Smooth muscle cell (in vitro differentiated cells): Measurements from ENCODE around the gene RAB11FIP2. TPM values are rescaled to one million over a fixed set of nuclear protein-coding genes. Genes with fewer than 3 reads are reported as not detected.

Experiments used
- DNase-seq: peaks from one replicate; lab custom pipeline; 2025; ENCODE audit not compliant: unreplicated experiment; lab: John Stamatoyannopoulos, UW
- H2AFZ ChIP-seq: fragments of 200-600 bp; sonication (generic); 2 replicates; pipeline ENCODE4 v1.6.0; 2016; ENCODE audit warnings: antibody characterized with exemption, low read depth, mild to moderate bottlenecking
- H3F3A ChIP-seq: fragments of 200-600 bp; sonication (generic); 2 replicates; pipeline ENCODE4 v1.6.0; 2017; ENCODE audit warnings: antibody characterized with exemption, low read depth
- H3K27ac ChIP-seq: fragments of 200-600 bp; sonication (generic); 2 replicates; pipeline ENCODE4 v1.5.1; 2016; ENCODE audit warnings: low read depth, mild to moderate bottlenecking
- H3K27me3 ChIP-seq: fragments of 200-600 bp; sonication (generic); 2 replicates; pipeline ENCODE4 v1.6.1; 2016; ENCODE audit warnings: low read depth, mild to moderate bottlenecking
- H3K36me3 ChIP-seq: fragments of 200-600 bp; sonication (generic); 2 replicates; pipeline ENCODE4 v1.5.1; 2016; ENCODE audit warnings: low read depth
- H3K4me1 ChIP-seq: fragments of 200-600 bp; sonication (generic); 2 replicates; pipeline ENCODE4 v1.5.1; 2016; ENCODE audit warnings: low read depth
- H3K4me2 ChIP-seq: fragments of 200-600 bp; sonication (generic); 2 replicates; pipeline ENCODE4 v1.6.0; 2016; ENCODE audit warnings: mild to moderate bottlenecking
- H3K4me3 ChIP-seq: fragments of 200-600 bp; sonication (generic); 2 replicates; pipeline ENCODE4 v1.5.1; 2016; ENCODE audit warnings: mild to moderate bottlenecking
- H3K79me2 ChIP-seq: fragments of 200-600 bp; sonication (generic); 2 replicates; pipeline ENCODE4 v1.6.0; 2016; ENCODE audit warnings: low read depth, mild to moderate bottlenecking
- H3K9ac ChIP-seq: fragments of 200-600 bp; sonication (generic); 2 replicates; pipeline ENCODE4 v1.6.0; 2016; ENCODE audit warnings: low read depth
- H3K9me3 ChIP-seq: fragments of 200-600 bp; sonication (generic); replicated peaks from 2 replicates; pipeline ENCODE4 v1.5.1; 2016; ENCODE audit warnings: low read depth
- H4K20me1 ChIP-seq: fragments of 200-600 bp; sonication (generic); 2 replicates; pipeline ENCODE4 v1.6.0; 2016; ENCODE audit warnings: low read depth
- CTCF ChIP-seq: fragments of 200-600 bp; sonication (generic); IDR thresholded peaks from 2 replicates; pipeline ENCODE4 v1.5.1; 2017; ENCODE audit warnings: borderline replicate concordance, mild to moderate bottlenecking, antibody characterized with exemption; ENCODE audit not compliant: insufficient read depth, poor library complexity, severe bottlenecking
- WGBS: methylation state at CpG from one replicate; pipeline ENCODE4 v1.1.7; 2016; ENCODE audit warnings: low lambda C conversion rate; 5-methylcytosine and 5-hydroxymethylcytosine counted together
- polyA plus RNA-seq: library from polyadenylated mRNA; unstranded; fragments of >200 nt; fragmentation: Nextera tagmentation; extraction: Ambion mirVana; gene quantifications from 2 replicates; pipeline ENCODE4 v1.2.1, GENCODE V29; 2016
- total RNA-seq: library from RNA; depleted of rRNA; stranded (reverse); fragments of >200 nt; gene quantifications from 2 replicates; pipeline ENCODE4 v1.2.3, GENCODE V29; 2014

RAB11FIP2 gene
- 24.5 and 41.2 TPM in 2 replicates for total RNA-seq
- polyA plus RNA-seq, result 9.0 and 9.1 TPM in 2 replicates

GRCh38 chr10:118046395-118047156, at the start of gene RAB11FIP2:
Gene RAB11FIP2 (minus strand): TSS chr10:118046941. CDS start chr10:118046163, 778 bp downstream.
- Histone ChIP-seq H3K36me3 (no peaks in the 10 kb centered on the region), H3K9ac (peak within 1 kb of the TSS; percentile 78), H3K9me3 (no peaks in the 10 kb centered on the region), H3K27ac (peak within 1 kb of the TSS; percentile 73), H2AFZ (peak within 1 kb of the TSS; percentile 95), H4K20me1 (no peaks in the 10 kb centered on the region), H3K79me2 (peaks cover 48% of the 10 kb centered on the region), H3K4me1 (peaks cover 26% of the 10 kb centered on the region), H3F3A (no peaks in the 10 kb centered on the region), H3K4me3 (peak within 1 kb of the TSS; percentile 78), H3K27me3 (no peaks in the 10 kb centered on the region), H3K4me2 (peak within 1 kb of the TSS; percentile 95)
- TF ChIP-seq CTCF, result peak; percentile 36
- WGBS, result under 1% methylated on average over 63 of the region's 83 CpGs
- DNase-seq, result peak; percentile 88

- no peak overlapping the region for H3K4me2 ChIP-seq
- no peak for TF ChIP-seq CTCF
- no peaks in the 10 kb centered on the region for H3K27me3 ChIP-seq
- DNase-seq, result no peak
- H3K4me3 ChIP-seq, result no peak overlapping the region
- H3K27ac ChIP-seq, result no peak overlapping the region
- H3K9me3 ChIP-seq, result no peaks in the 10 kb centered on the region
- H4K20me1 ChIP-seq, result no peaks in the 10 kb centered on the region
- H2AFZ ChIP-seq, result no peak overlapping the region
- 84% methylated on average over 1 of the region's 1 CpG for WGBS
- H3F3A ChIP-seq, result no peaks in the 10 kb centered on the region
- no peak overlapping the region for H3K9ac ChIP-seq
- H3K4me1 ChIP-seq, result no peaks in the 10 kb centered on the region
- no peaks in the 10 kb centered on the region for H3K36me3 ChIP-seq
- no peaks in the 10 kb centered on the region for H3K79me2 ChIP-seq
These were observed 49.3 kb upstream of the RAB11FIP2 start for GRCh38 chr10:118096022-118096421.

GRCh38 chr10:118092209-118092608, 45.5 kb upstream of the RAB11FIP2 start:
- 82% methylated on average over 1 of the region's 1 CpG for WGBS
- DNase-seq, result no peak
- Histone ChIP-seq H3K4me2 (no peak overlapping the region), H3K4me1 (peaks cover 5% of the 10 kb centered on the region), H3K36me3 (no peaks in the 10 kb centered on the region), H3F3A (no peaks in the 10 kb centered on the region), H3K27ac (no peak overlapping the region), H3K79me2 (no peaks in the 10 kb centered on the region), H4K20me1 (no peaks in the 10 kb centered on the region), H3K9me3 (no peaks in the 10 kb centered on the region), H3K4me3 (no peak overlapping the region), H3K9ac (no peak overlapping the region), H3K27me3 (no peaks in the 10 kb centered on the region), H2AFZ (no peak overlapping the region)
- TF ChIP-seq CTCF, result no peak

GRCh38 chr10:118080817-118081216, 34.1 kb upstream of the RAB11FIP2 start:
- TF ChIP-seq CTCF, result no peak
- H3K4me3 ChIP-seq, result no peak overlapping the region
- no peak for DNase-seq
- no peaks in the 10 kb centered on the region for H3F3A ChIP-seq
- no peaks in the 10 kb centered on the region for H4K20me1 ChIP-seq
- no peak overlapping the region for H3K27ac ChIP-seq
- no peak overlapping the region for H2AFZ ChIP-seq
- no peaks in the 10 kb centered on the region for H3K79me2 ChIP-seq
- WGBS, result 79% methylated on average over 4 of the region's 4 CpGs
- H3K4me2 ChIP-seq, result no peak overlapping the region
- H3K9me3 ChIP-seq, result no peaks in the 10 kb centered on the region
- no peaks in the 10 kb centered on the region for H3K27me3 ChIP-seq
- no peaks in the 10 kb centered on the region for H3K36me3 ChIP-seq
- H3K9ac ChIP-seq, result no peak overlapping the region
- H3K4me1 ChIP-seq, result no peaks in the 10 kb centered on the region
